ENCODE measurements around the gene IL17A.
"Not testable (repeated sequence)": the region's sequence is repeated elsewhere in the genome, so short reads cannot be mapped to it uniquely, and the experiment has no call there.

Gene IL17A

DNA sequence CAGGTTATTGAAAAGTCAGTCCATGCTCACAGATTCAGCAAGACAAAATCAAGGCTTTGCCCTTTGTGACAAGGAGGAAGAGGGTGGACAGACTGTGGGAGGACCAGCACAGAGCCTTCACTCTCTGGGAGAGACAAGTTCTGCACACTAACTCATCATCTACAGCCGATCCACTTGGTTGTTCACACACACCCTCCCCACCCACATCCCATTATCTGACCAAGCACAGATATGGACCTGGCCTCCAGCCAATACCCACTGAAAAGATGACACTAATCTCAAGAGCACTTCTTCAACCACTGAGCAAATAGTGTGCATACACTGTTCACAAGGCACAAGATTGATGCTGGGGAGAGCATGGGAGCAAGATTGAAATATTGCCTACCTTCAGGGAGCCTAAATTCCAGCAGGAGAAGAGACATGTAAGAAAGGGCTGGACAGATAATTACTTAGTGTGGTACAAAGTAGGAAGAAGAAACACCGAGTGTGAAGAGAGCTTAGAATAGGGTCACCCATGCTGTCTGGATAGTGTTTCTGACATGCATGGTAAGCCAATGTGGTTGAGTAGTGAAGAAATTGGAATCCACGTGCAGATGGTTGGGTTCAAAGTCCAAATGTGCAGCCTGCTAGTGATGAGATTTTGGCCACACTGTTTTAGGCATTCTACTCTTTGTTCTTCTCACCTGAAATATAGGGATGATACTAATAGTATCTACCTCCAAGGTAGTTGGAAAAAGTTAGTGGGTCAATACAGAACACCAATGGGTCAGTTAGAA, 21.7 kb upstream of the IL17A start:
- Histone ChIP-seq H3K27me3 (ENCODE audit: insufficient read depth, poor library complexity, severe bottlenecking) (no peaks in the 10 kb centered on the region), H3K36me3 (ENCODE audit: low read depth) (no peaks in the 10 kb centered on the region), H3K27ac (ENCODE audit: poor library complexity, severe bottlenecking) (no peak overlapping the region), H3K4me3 (ENCODE audit: severe bottlenecking) (no peak overlapping the region), H3K4me1 (ENCODE audit: insufficient read depth, poor library complexity, severe bottlenecking) (no peaks in the 10 kb centered on the region), H3K9me3 (ENCODE audit: severe bottlenecking) (no peaks in the 10 kb centered on the region)
- TF ChIP-seq, protein P1, sequence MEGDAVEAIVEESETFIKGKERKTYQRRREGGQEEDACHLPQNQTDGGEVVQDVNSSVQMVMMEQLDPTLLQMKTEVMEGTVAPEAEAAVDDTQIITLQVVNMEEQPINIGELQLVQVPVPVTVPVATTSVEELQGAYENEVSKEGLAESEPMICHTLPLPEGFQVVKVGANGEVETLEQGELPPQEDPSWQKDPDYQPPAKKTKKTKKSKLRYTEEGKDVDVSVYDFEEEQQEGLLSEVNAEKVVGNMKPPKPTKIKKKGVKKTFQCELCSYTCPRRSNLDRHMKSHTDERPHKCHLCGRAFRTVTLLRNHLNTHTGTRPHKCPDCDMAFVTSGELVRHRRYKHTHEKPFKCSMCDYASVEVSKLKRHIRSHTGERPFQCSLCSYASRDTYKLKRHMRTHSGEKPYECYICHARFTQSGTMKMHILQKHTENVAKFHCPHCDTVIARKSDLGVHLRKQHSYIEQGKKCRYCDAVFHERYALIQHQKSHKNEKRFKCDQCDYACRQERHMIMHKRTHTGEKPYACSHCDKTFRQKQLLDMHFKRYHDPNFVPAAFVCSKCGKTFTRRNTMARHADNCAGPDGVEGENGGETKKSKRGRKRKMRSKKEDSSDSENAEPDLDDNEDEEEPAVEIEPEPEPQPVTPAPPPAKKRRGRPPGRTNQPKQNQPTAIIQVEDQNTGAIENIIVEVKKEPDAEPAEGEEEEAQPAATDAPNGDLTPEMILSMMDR (IDR thresholded peaks at IDR 0.05; ENCODE audit: poor library complexity, severe bottlenecking) = no peak
- DNase-seq (ENCODE audit: low spot score) = no peak
- ATAC-seq (ENCODE audit: low read depth) = no peak

- H3K27me3 ChIP-seq (ENCODE audit: insufficient read depth, poor library complexity, severe bottlenecking) = no peaks in the 10 kb centered on the region
- H3K4me3 ChIP-seq (ENCODE audit: severe bottlenecking) = no peak overlapping the region
- TF ChIP-seq, protein P1 (IDR thresholded peaks at IDR 0.05; ENCODE audit: poor library complexity, severe bottlenecking) = no peak
- H3K4me1 ChIP-seq (ENCODE audit: insufficient read depth, poor library complexity, severe bottlenecking) = no peaks in the 10 kb centered on the region
- ATAC-seq (ENCODE audit: low read depth) (no peak), DNase-seq (ENCODE audit: low spot score) (no peak)
- no peaks in the 10 kb centered on the region for H3K9me3 ChIP-seq (ENCODE audit: severe bottlenecking)
- H3K27ac ChIP-seq (ENCODE audit: poor library complexity, severe bottlenecking) = no peak overlapping the region
- H3K36me3 ChIP-seq (ENCODE audit: low read depth) = no peaks in the 10 kb centered on the region
These were observed 18.9 kb upstream of the IL17A start for GRCh38 chr6:52167267-52167666.

DNA sequence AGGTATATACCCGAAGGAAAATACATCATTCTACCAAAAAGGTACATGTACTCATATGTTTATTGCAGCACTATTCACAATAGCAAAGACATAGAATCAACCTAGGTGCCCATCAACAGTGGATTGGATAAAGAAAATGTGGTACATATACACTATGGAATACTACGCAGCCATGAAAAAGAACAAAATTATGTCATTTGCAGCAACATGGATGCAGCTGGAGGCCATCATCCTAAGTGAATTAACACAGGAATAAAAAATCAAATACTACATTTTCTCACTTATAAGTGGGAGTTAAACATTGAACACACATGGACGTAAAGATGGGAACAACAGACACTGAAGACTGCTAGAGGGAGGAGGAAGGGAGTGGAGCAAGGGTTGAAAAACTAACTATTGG, 17.8 kb upstream of the IL17A start:
- H3K9me3 ChIP-seq (ENCODE audit: severe bottlenecking); H3K4me3 ChIP-seq (ENCODE audit: severe bottlenecking); DNase-seq (ENCODE audit: low spot score); H3K27me3 ChIP-seq (ENCODE audit: insufficient read depth, poor library complexity, severe bottlenecking); H3K36me3 ChIP-seq (ENCODE audit: low read depth); H3K4me1 ChIP-seq (ENCODE audit: insufficient read depth, poor library complexity, severe bottlenecking); ATAC-seq (ENCODE audit: low read depth); H3K27ac ChIP-seq (ENCODE audit: poor library complexity, severe bottlenecking): not testable (repeated sequence)

- DNase-seq (ENCODE audit: low spot score) (no peak), ATAC-seq (ENCODE audit: low read depth) (no peak)
- peaks cover 8% of the 10 kb centered on the region for H3K27me3 ChIP-seq (ENCODE audit: insufficient read depth, poor library complexity, severe bottlenecking)
- no peaks in the 10 kb centered on the region for H3K9me3 ChIP-seq (ENCODE audit: severe bottlenecking)
- H3K4me3 ChIP-seq (ENCODE audit: severe bottlenecking) = no peak overlapping the region
- H3K27ac ChIP-seq (ENCODE audit: poor library complexity, severe bottlenecking) = no peak overlapping the region
- TF ChIP-seq, protein P1 (IDR thresholded peaks at IDR 0.05; ENCODE audit: poor library complexity, severe bottlenecking) = no peak
- H3K4me1 ChIP-seq (ENCODE audit: insufficient read depth, poor library complexity, severe bottlenecking) = no peaks in the 10 kb centered on the region
- no peaks in the 10 kb centered on the region for H3K36me3 ChIP-seq (ENCODE audit: low read depth)
These were observed 12.1 kb upstream of the IL17A start for GRCh38 chr6:52174118-52174517.

- Histone ChIP-seq H3K36me3 (ENCODE audit: low read depth) (no peaks in the 10 kb centered on the region), H3K27ac (ENCODE audit: poor library complexity, severe bottlenecking) (no peak overlapping the region), H3K27me3 (ENCODE audit: insufficient read depth, poor library complexity, severe bottlenecking) (peaks cover 26% of the 10 kb centered on the region), H3K4me3 (ENCODE audit: severe bottlenecking) (no peak overlapping the region), H3K9me3 (ENCODE audit: severe bottlenecking) (no peaks in the 10 kb centered on the region), H3K4me1 (ENCODE audit: insufficient read depth, poor library complexity, severe bottlenecking) (no peaks in the 10 kb centered on the region)
- no peak for ATAC-seq (ENCODE audit: low read depth)
- TF ChIP-seq, protein P1 (IDR thresholded peaks at IDR 0.05; ENCODE audit: poor library complexity, severe bottlenecking) = no peak
- DNase-seq (ENCODE audit: low spot score) = no peak
These were observed 9.6 kb upstream of the IL17A start for GRCh38 chr6:52176550-52176949.
